H9 (cell line): ENCODE results near the gene PPP1R18. TPM values are rescaled to one million over a fixed set of nuclear protein-coding genes. Genes with fewer than 3 reads are reported as not detected.

Source experiments
- DNase-seq: peaks from one replicate; pipeline ENCODE4 v3.0.0-alpha.2; 2017
- H2AFZ ChIP-seq: one replicate; pipeline ENCODE4 v1.6.1; 2013; ENCODE audit warnings: mild to moderate bottlenecking, low read length, control low read depth, moderate library complexity
- H2AK5ac ChIP-seq: 2 replicates; pipeline ENCODE4 v1.6.1; 2013; ENCODE audit warnings: low read length, control low read depth, mixed read lengths; ENCODE audit not compliant: insufficient read length
- H2BK120ac ChIP-seq: one replicate; pipeline ENCODE4 v1.6.1; 2013; ENCODE audit warnings: low read depth, mild to moderate bottlenecking, low read length, control low read depth, inconsistent platforms; ENCODE audit not compliant: poor library complexity, severe bottlenecking
- H2BK12ac ChIP-seq: 2 replicates; pipeline ENCODE4 v1.6.1; 2013; ENCODE audit warnings: low read length, control low read depth, mixed read lengths, low read depth; ENCODE audit not compliant: insufficient read length
- H2BK15ac ChIP-seq: 2 replicates; pipeline ENCODE4 v1.6.1; 2013; ENCODE audit warnings: low read depth, low read length, control low read depth
- H2BK20ac ChIP-seq: one replicate; pipeline ENCODE4 v1.6.1; 2013; ENCODE audit warnings: low read depth, mild to moderate bottlenecking, low read length, control low read depth, inconsistent platforms; ENCODE audit not compliant: poor library complexity, severe bottlenecking
- H2BK5ac ChIP-seq: 2 replicates; pipeline ENCODE4 v1.6.1; 2013; ENCODE audit warnings: low read length, control low read depth, mixed read lengths; ENCODE audit not compliant: insufficient read length
- H3K14ac ChIP-seq: 2 replicates; pipeline ENCODE4 v1.6.1; 2013; ENCODE audit warnings: low read length, control low read depth; ENCODE audit not compliant: insufficient read depth
- H3K18ac ChIP-seq: 2 replicates; pipeline ENCODE4 v1.6.1; 2013; ENCODE audit warnings: low read depth, mild to moderate bottlenecking, mixed read lengths, low read length, control low read depth; ENCODE audit not compliant: insufficient read length
- H3K23ac ChIP-seq: 2 replicates; pipeline ENCODE4 v1.6.1; 2013; ENCODE audit warnings: low read length, control low read depth, mixed read lengths, low read depth; ENCODE audit not compliant: insufficient read length
- H3K23me2 ChIP-seq: 2 replicates; pipeline ENCODE4 v1.6.1; 2013; ENCODE audit warnings: low read depth, mild to moderate bottlenecking, mixed read lengths, low read length, control low read depth; ENCODE audit not compliant: insufficient read length, poor library complexity, severe bottlenecking
- H3K27ac ChIP-seq: 2 replicates; pipeline ENCODE4 v1.5.1; 2013; ENCODE audit warnings: low read length, control low read depth, mixed read lengths, low read depth; ENCODE audit not compliant: insufficient read length
- H3K27me3 ChIP-seq: 2 replicates; pipeline ENCODE4 v1.6.1; 2013; ENCODE audit warnings: low read length, control low read depth, inconsistent platforms; ENCODE audit not compliant: insufficient read depth
- H3K4ac ChIP-seq: 2 replicates; pipeline ENCODE4 v1.6.1; 2013; ENCODE audit warnings: low read depth, mild to moderate bottlenecking, control low read depth, inconsistent platforms, low read length, moderate library complexity
- H3K4me1 ChIP-seq: 2 replicates; pipeline ENCODE4 v1.6.1; 2013; ENCODE audit warnings: low read length, control low read depth, inconsistent platforms; ENCODE audit not compliant: insufficient read depth
- H3K4me2 ChIP-seq: 2 replicates; pipeline ENCODE4 v1.6.1; 2013; ENCODE audit warnings: low read length, control low read depth, mixed read lengths; ENCODE audit not compliant: insufficient read length, insufficient read depth
- H3K56ac ChIP-seq: 2 replicates; pipeline ENCODE4 v1.6.1; 2013; ENCODE audit warnings: low read depth, mild to moderate bottlenecking, mixed read lengths, low read length, control low read depth; ENCODE audit not compliant: insufficient read length
- H3K79me1 ChIP-seq: 2 replicates; pipeline ENCODE4 v1.6.1; 2013; ENCODE audit warnings: low read depth, mild to moderate bottlenecking, moderate library complexity, low read length, control low read depth, inconsistent platforms; ENCODE audit not compliant: insufficient read depth, poor library complexity, severe bottlenecking
- H3K79me2 ChIP-seq: 2 replicates; pipeline ENCODE4 v1.6.1; 2013; ENCODE audit warnings: low read length, control low read depth, inconsistent platforms; ENCODE audit not compliant: insufficient read depth
- H3K9ac ChIP-seq: 2 replicates; pipeline ENCODE4 v1.6.1; 2013; ENCODE audit warnings: low read length, control low read depth, mixed read lengths; ENCODE audit not compliant: insufficient read length; ENCODE audit errors: extremely low read depth
- H3K9me3 ChIP-seq: one replicate; pipeline ENCODE4 v1.6.1; 2013; ENCODE audit warnings: low read depth, low read length, inconsistent platforms; ENCODE audit not compliant: control insufficient read depth
- H3T11ph ChIP-seq: one replicate; pipeline ENCODE4 v1.6.1; 2013; ENCODE audit warnings: mild to moderate bottlenecking, low read length, control low read depth, inconsistent platforms
- H4K20me1 ChIP-seq: one replicate; pipeline ENCODE4 v1.6.1; 2013; ENCODE audit not compliant: control insufficient read depth, insufficient read length, insufficient read depth
- H4K5ac ChIP-seq: 2 replicates; pipeline ENCODE4 v1.6.1; 2013; ENCODE audit warnings: low read depth, mild to moderate bottlenecking, mixed read lengths, low read length, control low read depth; ENCODE audit not compliant: insufficient read length
- H4K8ac ChIP-seq: replicated peaks from 2 replicates; pipeline ENCODE4 v1.6.1; 2013; ENCODE audit warnings: low read length, control low read depth, mixed read lengths, low read depth; ENCODE audit not compliant: insufficient read length
- H4K91ac ChIP-seq: 2 replicates; pipeline ENCODE4 v1.6.1; 2013; ENCODE audit warnings: low read depth, mild to moderate bottlenecking, moderate library complexity, mixed read lengths, low read length, control low read depth; ENCODE audit not compliant: insufficient read length
- H3K27ac Mint-ChIP-seq, 3 experiments: 2 replicates in 2 of 3; 3 replicates in 1 of 3; pipeline ENCODE4 v1.8.0; 2020 to 2021; ENCODE audit warnings: mixed read lengths in 3 of 3, mild to moderate bottlenecking in 1 of 3, moderate library complexity in 1 of 3
- H3K27me3 Mint-ChIP-seq: 2 replicates; pipeline ENCODE4 v1.8.0; 2021; ENCODE audit warnings: low read depth, mild to moderate bottlenecking, moderate library complexity, mixed read lengths
- H3K36me3 Mint-ChIP-seq, 3 experiments: 2 replicates in 2 of 3; 3 replicates in 1 of 3; pipeline ENCODE4 v1.8.0; 2020 to 2021; ENCODE audit warnings: low read depth in 3 of 3, mixed read lengths in 3 of 3; ENCODE audit not compliant: insufficient read depth in 1 of 3
- H3K4me1 Mint-ChIP-seq, 2 experiments: 2 replicates each; pipeline ENCODE4 v1.8.0; 2020; ENCODE audit warnings: mixed read lengths in 2 of 2
- H3K4me3 Mint-ChIP-seq, 2 experiments: 2 replicates in 1 of 2; 3 replicates in 1 of 2; pipeline ENCODE4 v1.8.0; 2020 to 2021; ENCODE audit warnings: mild to moderate bottlenecking in 2 of 2, mixed read lengths in 2 of 2, moderate library complexity in 1 of 2
- H3K9me3 Mint-ChIP-seq, 2 experiments: 2 replicates in 1 of 2; 3 replicates in 1 of 2; pipeline ENCODE4 v1.8.0; 2020; ENCODE audit warnings: mild to moderate bottlenecking in 2 of 2, mixed read lengths in 2 of 2, moderate library complexity in 1 of 2
- CTCF ChIP-seq: fragments of 200-600 bp; sonication (generic); conservative IDR thresholded peaks from 3 replicates; pipeline ENCODE4 v1.8.0; 2021; ENCODE audit warnings: antibody characterized with exemption, mild to moderate bottlenecking
- WGBS: extraction: QIAGEN DNeasy Blood & Tissue Kit; methylation state at CpG from one replicate; pipeline ENCODE4 v1.1.7; 2013; ENCODE audit warnings: missing lambda C conversion rate, low lambda C conversion rate, mixed read lengths; ENCODE audit not compliant: insufficient read length; ENCODE audit errors: extremely low coverage; 5-methylcytosine and 5-hydroxymethylcytosine counted together
- total RNA-seq: library from RNA; stranded (reverse); gene quantifications from 2 replicates; pipeline ENCODE4 v1.2.1, GENCODE V29; 2021

The PPP1R18 gene
- total RNA-seq, 1 experiment from 2014 or later, result 28.0 TPM

DNA sequence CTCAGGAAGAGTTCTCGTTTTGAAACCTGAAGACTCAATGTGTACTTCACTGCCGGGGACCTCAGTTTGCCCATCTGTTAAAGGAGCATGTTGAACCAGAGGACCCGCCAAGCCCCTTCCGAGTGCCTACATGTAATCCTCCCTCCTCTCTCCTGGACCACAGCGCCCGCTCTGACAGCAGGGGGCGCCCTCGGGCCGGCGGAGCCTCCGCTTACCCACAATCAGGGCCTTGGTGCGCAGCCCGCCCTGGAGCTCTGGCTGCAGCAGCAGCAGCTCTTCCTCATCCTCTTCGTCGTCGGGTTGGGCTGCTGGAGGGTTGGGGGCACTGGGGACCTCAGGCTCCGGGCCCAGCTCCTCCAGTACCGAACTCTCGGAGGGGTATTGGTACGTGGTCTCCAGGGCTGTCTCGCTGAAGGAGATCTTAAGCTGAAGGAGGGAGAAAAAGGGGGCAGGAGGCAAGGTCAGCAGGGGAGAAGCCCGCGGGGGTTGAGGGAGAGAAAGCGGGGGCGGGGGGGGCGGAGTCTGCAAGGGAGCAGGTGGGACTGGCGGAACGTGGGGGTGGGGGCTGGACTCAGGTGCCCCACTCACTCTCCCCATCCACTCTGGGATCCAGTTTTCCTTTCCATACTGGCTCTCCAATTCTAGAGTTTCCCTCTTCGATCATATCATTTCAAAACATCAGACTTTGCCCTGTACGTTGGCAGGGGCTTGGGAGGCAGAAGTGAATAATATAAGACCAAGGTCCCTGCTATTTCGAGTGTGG is 7.3 kb downstream of the PPP1R18 start:
- no peaks in the 10 kb centered on the region; the same call in 1 of the 2 replicates for H3K79me2 ChIP-seq
- H3K27ac Mint-ChIP-seq, result peak overlapping the region in 1 of 3 experiments; percentile 64; a peak in 1 of 7 replicates
- no peak overlapping the region for H3K9ac ChIP-seq

More for the DNA sequence above, 7.3 kb downstream of the PPP1R18 start:
- Histone ChIP-seq H3K4me1 (peaks cover 14% of the 10 kb centered on the region; the same call in 1 of the 2 replicates), H2BK20ac (no peak overlapping the region), H3K4me2 (peak overlapping the region; percentile 7), H3K23ac (no peak overlapping the region), H3K56ac (no peak overlapping the region), H3K27ac (no peak overlapping the region), H3K14ac (no peak overlapping the region; the same call in 1 of the 2 replicates), H3K27me3 (no peaks in the 10 kb centered on the region), H2BK15ac (no peak overlapping the region), H2AFZ (no peak overlapping the region), H3K79me1 (no peaks in the 10 kb centered on the region), H2BK120ac (no peak overlapping the region), H2AK5ac (no peak overlapping the region), H4K5ac (no peak overlapping the region), H2BK12ac (no peak overlapping the region), H4K8ac (no peak overlapping the region), H3K18ac (no peak overlapping the region), H4K91ac (no peak overlapping the region), H4K20me1 (no peaks in the 10 kb centered on the region), H3K9me3 (no peaks in the 10 kb centered on the region), H3T11ph (no peak overlapping the region), H3K4ac (no peak overlapping the region), H3K23me2 (peaks cover 3% of the 10 kb centered on the region), H2BK5ac (no peak overlapping the region)
- peak overlapping the region; percentile 60 to 69 for H3K4me3 Mint-ChIP-seq
- WGBS, result no CpG with 5 or more reads among the region's 31 CpGs
- H3K9me3 Mint-ChIP-seq, result no peaks in the 10 kb centered on the region; a peak in 1 of 5 replicates
- TF ChIP-seq CTCF, result peak; percentile 98
- no peaks in the 10 kb centered on the region for H3K27me3 Mint-ChIP-seq
- peaks cover 10 to 30% (median 25%) of the 10 kb centered on the region in 3 experiments; a peak in 6 of 7 replicates for H3K36me3 Mint-ChIP-seq
- peak; percentile 89 for DNase-seq
- H3K4me1 Mint-ChIP-seq, result peaks cover 39 to 42% of the 10 kb centered on the region in 2 experiments
